ENCODE results near the gene CFAP45. TPM values are rescaled to one million over a fixed set of nuclear protein-coding genes. Genes with fewer than 3 reads are reported as not detected.

CFAP45 gene
- total RNA-seq, 1 donor from 2014 or later: 2.8 TPM

GRCh38 chr1:159915571-159916241 is 15.7 kb upstream of the CFAP45 start:
- Mint-ChIP-seq H3K9me3 (peaks cover 3% of the 10 kb centered on the region), H3K36me3 (peaks cover 11% of the 10 kb centered on the region), H3K27me3 (no peaks in the 10 kb centered on the region), H3K4me3 (peak overlapping the region; percentile 17), H3K27ac (peak overlapping the region; percentile 85), H3K4me1 (ENCODE audit: unreplicated experiment) (peaks cover 57% of the 10 kb centered on the region)
- TF ChIP-seq CTCF (conservative IDR thresholded peaks at IDR 0.05): no peak
- DNase-seq (ENCODE audit: extremely low spot score, unreplicated experiment): no peak

- Mint-ChIP-seq H3K9me3 (peaks cover 3% of the 10 kb centered on the region), H3K4me3 (peak overlapping the region; percentile 18), H3K27ac (peak overlapping the region; percentile 77), H3K36me3 (peaks cover 8% of the 10 kb centered on the region), H3K27me3 (no peaks in the 10 kb centered on the region), H3K4me1 (ENCODE audit: unreplicated experiment) (peaks cover 67% of the 10 kb centered on the region)
- no peak for TF ChIP-seq CTCF (conservative IDR thresholded peaks at IDR 0.05)
- no peak for DNase-seq (ENCODE audit: extremely low spot score, unreplicated experiment)
Observed at GRCh38 chr1:159914252-159915018, 14.5 kb upstream of the CFAP45 start.

- peak overlapping the region; percentile 27 for H3K4me3 Mint-ChIP-seq
- H3K4me1 Mint-ChIP-seq (ENCODE audit: unreplicated experiment): peaks cover 67% of the 10 kb centered on the region
- H3K9me3 Mint-ChIP-seq: peaks cover 3% of the 10 kb centered on the region
- no peak for TF ChIP-seq CTCF (conservative IDR thresholded peaks at IDR 0.05)
- no peaks in the 10 kb centered on the region for H3K27me3 Mint-ChIP-seq
- peaks cover 8% of the 10 kb centered on the region for H3K36me3 Mint-ChIP-seq
- peak overlapping the region; percentile 77 for H3K27ac Mint-ChIP-seq
- no peak for DNase-seq (ENCODE audit: extremely low spot score, unreplicated experiment)
Observed at GRCh38 chr1:159913451-159914192, 13.7 kb upstream of the CFAP45 start.

GRCh38 chr1:159911326-159912070 is 11.5 kb upstream of the CFAP45 start:
- H3K4me1 Mint-ChIP-seq (ENCODE audit: unreplicated experiment): peaks cover 54% of the 10 kb centered on the region
- peaks cover 3% of the 10 kb centered on the region for H3K36me3 Mint-ChIP-seq
- no peak overlapping the region for H3K27ac Mint-ChIP-seq
- H3K4me3 Mint-ChIP-seq: no peak overlapping the region
- no peaks in the 10 kb centered on the region for H3K27me3 Mint-ChIP-seq
- DNase-seq (ENCODE audit: extremely low spot score, unreplicated experiment): no peak
- TF ChIP-seq CTCF (conservative IDR thresholded peaks at IDR 0.05): no peak
- H3K9me3 Mint-ChIP-seq: peaks cover 7% of the 10 kb centered on the region
